Heart left ventricle (tissue), 16 donors: ENCODE results near the gene RFWD3. TPM values are rescaled to one million over a fixed set of nuclear protein-coding genes. Genes with fewer than 3 reads are reported as not detected.

Source experiments
- ATAC-seq, 4 donors: fragments of 200-7000 bp; cut with Tn5 transposase; one replicate each; pipeline ENCODE4 v1.9.1; 2020 to 2022; ENCODE audit warnings: moderate library complexity in 4 of 4, mild to moderate bottlenecking in 3 of 4, moderate number of reproducible peaks in 1 of 4
- DNase-seq, 5 donors: peaks; one replicate each; pipeline ENCODE4 v3.0.0-alpha.2; 2020
- H3K27ac ChIP-seq, 12 donors: fragments of 200-600 bp; sonication (generic) in 4 of 12; one replicate each; pipeline versions ENCODE4 v1.5.0 to v1.8.0; 2016 to 2022; ENCODE audit warnings: mild to moderate bottlenecking in 2 of 12
- H3K27me3 ChIP-seq, 9 donors: fragments of 200-600 bp; sonication (generic) in 2 of 9; one replicate each; pipeline versions ENCODE4 v1.5.1 to v1.8.0; 2016 to 2022; ENCODE audit warnings: mild to moderate bottlenecking in 3 of 9
- H3K36me3 ChIP-seq, 9 donors: fragments of 200-600 bp; sonication (generic) in 2 of 9; one replicate each; pipeline versions ENCODE4 v1.5.0 to v1.8.0; 2018 to 2022; ENCODE audit warnings: mild to moderate bottlenecking in 2 of 9
- H3K4me1 ChIP-seq, 12 donors: fragments of 200-600 bp; sonication (generic) in 4 of 12; one replicate each; pipeline versions ENCODE4 v1.5.0 to v1.8.0; 2016 to 2022; ENCODE audit warnings: mild to moderate bottlenecking in 3 of 12
- H3K4me3 ChIP-seq, 12 donors: fragments of 200-600 bp; sonication (generic) in 4 of 12; one replicate each; pipeline versions ENCODE4 v1.5.0 to v1.8.0; 2017 to 2022; ENCODE audit warnings: mild to moderate bottlenecking in 9 of 12, moderate library complexity in 4 of 12
- H3K9me3 ChIP-seq, 12 donors: fragments of 200-600 bp; sonication (generic) in 4 of 12; one replicate each; pipeline versions ENCODE4 v1.5.0 to v1.8.0; 2016 to 2022; ENCODE audit warnings: mild to moderate bottlenecking in 1 of 12
- CTCF ChIP-seq, 12 donors: fragments of 200-600 bp; sonication (generic) in 4 of 12; IDR thresholded peaks; one replicate each; pipeline versions ENCODE4 v1.5.0 to v1.8.0; 2018 to 2022; ENCODE audit warnings: antibody characterized with exemption in 12 of 12, mild to moderate bottlenecking in 5 of 12
- POLR2A ChIP-seq, 2 donors: fragments of 450-650 bp; IDR thresholded peaks; one replicate each; pipeline ENCODE4 v1.6.1; 2017; ENCODE audit warnings: antibody characterized with exemption in 2 of 2, mild to moderate bottlenecking in 2 of 2, moderate library complexity in 2 of 2
- WGBS, 4 donors: extraction: QIAGEN DNeasy Blood & Tissue Kit in 2 of 4; methylation state at CpG; one replicate each; pipeline versions ENCODE4 v1.1.5 to v1.1.7; 2013 to 2018; 5-methylcytosine and 5-hydroxymethylcytosine counted together
- intact Hi-C, 10 donors: fragments of 100-400 bp; cut with DNase I; formaldehyde crosslinking; loops; one replicate each; pipeline versions ENCODE4 v1.11.1 to v1.14.2; 2022
- polyA plus RNA-seq, 2 donors: library from polyadenylated mRNA; stranded (reverse); fragments of 200-250 nt; gene quantifications; one replicate each; pipeline ENCODE4 v1.2.3, GENCODE V29; 2013
- total RNA-seq, 9 donors: library from RNA; depleted of rRNA in 2 of 9; stranded (reverse); fragments of >200 nt in 2 of 9; fragmentation: NEBNext Ultra II Directional in 3 of 9; extraction: Animal tissue kit (Norgen Biotek cat#: 25700) in 3 of 9; gene quantifications; one replicate each; pipeline versions ENCODE4 v1.1.0 to v1.2.4, GENCODE V29; 2016 to 2023
- donor health status: ischemic (EF 13 %, LVEDD 7.1; RV severe dilation, severe dysfunction).
- donor health status: healthy with polysubstance abuse.
- donor health status: DM: no; HTN: yes; CAD: no.
- donor health status: DM: no; HTN: no; CAD: no.
- donor health status: ischemic (EF 25% LVEDD 6.9; RV normal size, moderate dysfunction).
- donor health status: ischemic (EF 25% LVEDD 5.7; RV mildly dilated, moderate dysfunction).
- donor health status: healthy.
- donor health status: DM: yes; HTN: yes; CAD: no.
- donor health status: ischemic (EF 35%, LVEDD 5.7; RV mildly dilated, moderate dysfunction).
- donor health status: nonischemic (EF 11% LVEDD 7.7; RV severe dilation, severe dysfunction).
- donor health status: DM: yes; HTN: yes; CAD: no.
- donor health status: PGD.
- donor health status: ischemic (EF 29% LVEDD 5.4; RV normal size, mild dysfunction).
- donor health status: nonischemic (EF 23%, LVEDD 6.1; RV moderate dilation, normal function).

Gene RFWD3
- total and polyA plus RNA-seq, 11 donors, result 3.3 to 14.4 (median 5.1) TPM

GRCh38 chr16:74637742-74638453 lies 28.8 kb downstream of the RFWD3 start:
- intact Hi-C loops, result no loop called here
- Histone ChIP-seq H3K27me3 (no peaks in the 10 kb centered on the region), H3K27ac (no peak overlapping the region), H3K36me3 (peaks cover 0 to 99% (median 83%) of the 10 kb centered on the region in 9 donors), H3K4me1 (no peaks in the 10 kb centered on the region), H3K4me3 (no peak overlapping the region), H3K9me3 (no peaks in the 10 kb centered on the region)
- ATAC-seq, result no peak
- no peak for DNase-seq
- TF ChIP-seq CTCF (IDR thresholded peaks at IDR 0.05) (no peak), POLR2A (IDR thresholded peaks at IDR 0.05) (no peak)
- WGBS, 4 donors, result 83 to 86% (median 84%) methylated on average over 7 of the region's 7 CpGs

- Histone ChIP-seq H3K4me1 (no peaks in the 10 kb centered on the region), H3K36me3 (peaks cover 0 to 99% (median 91%) of the 10 kb centered on the region in 9 donors), H3K9me3 (no peaks in the 10 kb centered on the region), H3K27me3 (no peaks in the 10 kb centered on the region), H3K27ac (no peak overlapping the region), H3K4me3 (no peak overlapping the region)
- WGBS, 4 donors, result 75 to 89% (median 77%) methylated on average over 5 of the region's 5 CpGs
- TF ChIP-seq POLR2A (IDR thresholded peaks at IDR 0.05) (no peak), CTCF (IDR thresholded peaks at IDR 0.05) (no peak)
- intact Hi-C loops, result no loop called here
- DNase-seq, result no peak
- ATAC-seq, result no peak
These were observed 31.4 kb downstream of the RFWD3 start for GRCh38 chr16:74635303-74635702.

DNA sequence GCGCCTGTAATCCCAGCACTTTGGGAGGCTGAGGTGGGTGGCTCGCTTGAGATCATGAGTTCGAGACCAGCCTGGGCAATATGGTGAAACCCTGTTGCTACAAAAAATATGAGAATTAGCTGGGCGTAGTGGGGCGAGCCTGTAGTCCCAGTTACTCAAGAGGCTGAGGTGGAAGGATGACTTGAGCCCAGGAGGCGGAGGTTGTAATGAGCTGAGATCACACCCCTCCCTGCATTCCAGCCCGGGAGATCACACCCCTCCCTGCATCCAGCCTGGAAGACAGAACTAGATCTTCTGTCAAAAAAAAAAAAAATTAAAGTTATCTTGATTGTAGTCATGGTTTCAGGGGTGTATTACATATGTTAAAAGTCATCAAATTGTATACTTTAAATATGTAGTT lies 33.0 kb downstream of the RFWD3 start:
- intact Hi-C loops, result no loop called here
- Histone ChIP-seq H3K4me3 (no peak overlapping the region), H3K36me3 (peaks cover 0 to 100% (median 91%) of the 10 kb centered on the region in 9 donors), H3K27ac (no peak overlapping the region), H3K27me3 (no peaks in the 10 kb centered on the region), H3K9me3 (no peaks in the 10 kb centered on the region), H3K4me1 (no peaks in the 10 kb centered on the region)
- ATAC-seq (no peak), DNase-seq (no peak)
- 80 to 90% (median 83%) methylated on average over 7 of the region's 7 CpGs for WGBS, 4 donors
- no peak for TF ChIP-seq CTCF (IDR thresholded peaks at IDR 0.05)

DNA sequence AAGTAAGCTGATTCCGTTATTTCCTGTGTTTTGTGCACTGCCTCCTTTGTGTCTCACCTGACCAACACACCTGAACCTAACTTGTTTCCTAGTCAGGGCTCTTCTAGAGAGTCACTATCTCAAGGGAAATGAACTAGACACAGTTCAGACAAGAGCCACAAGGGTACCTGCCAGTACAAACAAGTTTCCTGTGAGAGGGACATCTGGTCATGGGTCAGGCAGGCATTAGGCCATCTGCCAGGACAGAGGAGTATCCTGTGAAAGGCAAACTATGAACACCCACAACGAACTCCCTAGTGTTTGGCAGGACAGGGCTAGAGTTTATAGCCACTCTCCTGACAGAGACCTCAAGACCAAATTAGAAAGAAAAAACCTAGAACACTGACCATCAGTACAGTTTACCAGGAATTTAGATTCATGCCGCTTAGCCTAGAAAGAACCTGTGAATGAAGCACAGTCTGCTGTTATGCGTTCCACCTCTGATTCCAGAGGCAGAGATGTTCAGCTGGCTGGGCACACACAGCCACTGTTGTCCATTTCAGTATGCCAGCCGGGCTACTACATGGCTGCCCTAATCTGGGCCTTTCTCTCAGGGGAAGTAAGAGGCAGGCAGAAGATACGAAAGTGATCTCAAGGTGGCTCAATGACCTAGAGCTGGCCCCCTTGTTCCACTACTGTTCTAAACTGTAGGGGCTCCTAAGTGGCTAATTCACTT lies 39.0 kb downstream of the RFWD3 start:
- intact Hi-C loops, result loop anchor here in 3 of 10 donors (10.0 kb wide), 3 partner anchors 143 to 323 kb away; no protein-coding TSS in a partner anchor
- peak overlapping the region in 4 of 12 donors; percentile 17 to 33 (median 27) for H3K27ac ChIP-seq
- peak in 3 of 5 donors; percentile 19 to 44 (median 38) for DNase-seq
- 66 to 77% (median 73%) methylated on average over 6 of the region's 6 CpGs for WGBS, 4 donors
- TF ChIP-seq POLR2A (IDR thresholded peaks at IDR 0.05) (no peak), CTCF (IDR thresholded peaks at IDR 0.05) (no peak)
- ATAC-seq, result peak in 3 of 4 donors; percentile 29 to 57 (median 41)
- no peaks in the 10 kb centered on the region for H3K27me3 ChIP-seq
- no peaks in the 10 kb centered on the region for H3K9me3 ChIP-seq
- H3K36me3 ChIP-seq, result peaks cover 0 to 100% (median 97%) of the 10 kb centered on the region in 9 donors
- H3K4me1 ChIP-seq, result peaks cover 0 to 22% (median 11%) of the 10 kb centered on the region in 12 donors
- H3K4me3 ChIP-seq, result no peak overlapping the region
